IMR-90 (cell line): ENCODE results near the gene BPIFA1. TPM values are rescaled to one million over a fixed set of nuclear protein-coding genes. Genes with fewer than 3 reads are reported as not detected.

Source experiments
- ATAC-seq: fragments of 200-7000 bp; cut with Tn5 transposase; 2 replicates; pipeline ENCODE4 v1.9.1; 2020; ENCODE audit warnings: low read depth, mild to moderate bottlenecking, moderate library complexity
- BruUV-seq: library from RNA; stranded (reverse); fragments of 400-500 nt; replicated peaks from 2 replicates; lab custom pipeline; 2021; lab: Mats Ljungman, UMichigan
- CTCF ChIA-PET: fragments of 300-600 bp; formaldehyde crosslinking; extraction: SDS; loops from one replicate; lab custom pipeline; 2021; ENCODE audit warnings: antibody characterized with exemption; lab: Yijun Ruan, JAX
- POLR2A ChIA-PET: fragments of 300-600 bp; sonication (Branson Sonifier 250); formaldehyde crosslinking; loops from one replicate; lab custom pipeline; 2022; ENCODE audit warnings: antibody characterized with exemption; ENCODE audit not compliant: unreplicated experiment; lab: Charles Lee
- DNase-seq: peaks from one replicate; pipeline ENCODE4 v3.0.0; 2013
- H2AFZ ChIP-seq: replicated peaks from 2 replicates; pipeline ENCODE3; 2013; ENCODE audit warnings: low read length, mild to moderate bottlenecking; ENCODE audit not compliant: poor library complexity
- H2AK5ac ChIP-seq: 2 replicates; pipeline ENCODE4 v1.6.1; 2013; ENCODE audit warnings: low read depth, low read length, inconsistent platforms
- H2AK9ac ChIP-seq: replicated peaks from 2 replicates; pipeline ENCODE3; 2013; ENCODE audit warnings: mild to moderate bottlenecking, low read depth, low read length, moderate library complexity; ENCODE audit not compliant: poor library complexity
- H2BK120ac ChIP-seq: 2 replicates; pipeline ENCODE4 v1.6.1; 2013; ENCODE audit warnings: low read depth, low read length, inconsistent platforms
- H2BK15ac ChIP-seq: 3 replicates; pipeline ENCODE4 v1.6.1; 2013; ENCODE audit warnings: low read depth, low read length, inconsistent platforms
- H2BK20ac ChIP-seq: 2 replicates; pipeline ENCODE4 v1.6.1; 2013; ENCODE audit warnings: low read depth, mild to moderate bottlenecking, inconsistent platforms, low read length, moderate library complexity
- H2BK5ac ChIP-seq: 2 replicates; pipeline ENCODE4 v1.6.1; 2013; ENCODE audit warnings: mild to moderate bottlenecking, low read depth, low read length, inconsistent platforms; ENCODE audit not compliant: poor library complexity, severe bottlenecking
- H3K14ac ChIP-seq: replicated peaks from 2 replicates; pipeline ENCODE4 v1.6.1; 2013; ENCODE audit warnings: low read depth, low read length, inconsistent platforms
- H3K18ac ChIP-seq: 2 replicates; pipeline ENCODE4 v1.6.1; 2013; ENCODE audit warnings: low read depth, low read length, control low read depth
- H3K23ac ChIP-seq: 2 replicates; pipeline ENCODE4 v1.6.1; 2013; ENCODE audit warnings: low read depth, low read length, inconsistent platforms
- H3K27ac ChIP-seq: 2 replicates; pipeline ENCODE4 v1.5.1; 2013; ENCODE audit warnings: mild to moderate bottlenecking, control low read depth, low read length; ENCODE audit not compliant: insufficient read depth
- H3K27me3 ChIP-seq: 2 replicates; pipeline ENCODE4 v1.6.1; 2013; ENCODE audit warnings: low read length; ENCODE audit not compliant: control insufficient read depth, insufficient read depth
- H3K36me3 ChIP-seq: 2 replicates; pipeline ENCODE4 v1.6.1; 2013; ENCODE audit warnings: low read length, mixed read lengths; ENCODE audit not compliant: control insufficient read depth, insufficient read depth
- H3K4ac ChIP-seq: 2 replicates; pipeline ENCODE4 v1.6.1; 2013; ENCODE audit warnings: low read depth, low read length, inconsistent platforms
- H3K4me1 ChIP-seq: 2 replicates; pipeline ENCODE4 v1.6.1; 2013; ENCODE audit warnings: low read length, mixed read lengths; ENCODE audit not compliant: control insufficient read depth, insufficient read depth
- H3K4me2 ChIP-seq: 2 replicates; pipeline ENCODE4 v1.6.1; 2013; ENCODE audit warnings: low read depth, mild to moderate bottlenecking, control low read depth, low read length, moderate library complexity
- H3K4me3 ChIP-seq: 2 replicates; pipeline ENCODE4 v1.5.1; 2013; ENCODE audit warnings: low read depth, mild to moderate bottlenecking, control low read depth, low read length, moderate library complexity; ENCODE audit not compliant: insufficient read depth
- H3K56ac ChIP-seq: 2 replicates; pipeline ENCODE4 v1.6.1; 2013; ENCODE audit warnings: low read length, inconsistent platforms; ENCODE audit not compliant: insufficient read depth; ENCODE audit errors: extremely low read depth
- H3K79me1 ChIP-seq, 2 experiments: 2 replicates each; pipeline ENCODE4 v1.6.1; 2013; ENCODE audit warnings: low read length in 2 of 2, inconsistent platforms in 1 of 2, low read depth in 1 of 2
- H3K9ac ChIP-seq: 2 replicates; pipeline ENCODE4 v1.6.1; 2013; ENCODE audit warnings: low read depth, low read length, control low read depth
- H3K9me1 ChIP-seq: 2 replicates; pipeline ENCODE4 v1.6.1; 2013; ENCODE audit warnings: low read length, inconsistent platforms; ENCODE audit not compliant: insufficient read depth
- H3K9me3 ChIP-seq: 2 replicates; pipeline ENCODE4 v1.6.1; 2013; ENCODE audit warnings: low read length; ENCODE audit not compliant: control insufficient read depth, insufficient read depth
- H4K20me1 ChIP-seq: 2 replicates; pipeline ENCODE4 v1.6.1; 2013; ENCODE audit warnings: low read length, inconsistent platforms; ENCODE audit not compliant: insufficient read depth
- H4K5ac ChIP-seq: 2 replicates; pipeline ENCODE4 v1.6.1; 2013; ENCODE audit warnings: mild to moderate bottlenecking, low read depth, low read length, control low read depth
- H4K8ac ChIP-seq, 2 experiments: 2 replicates each; pipeline ENCODE4 v1.6.1; 2013; ENCODE audit warnings: low read depth in 2 of 2, low read length in 2 of 2, control low read depth in 1 of 2, inconsistent platforms in 1 of 2
- H4K91ac ChIP-seq: 2 replicates; pipeline ENCODE4 v1.6.1; 2013; ENCODE audit warnings: low read depth, low read length, inconsistent platforms; ENCODE audit not compliant: insufficient read depth
- MAFK ChIP-seq: IDR thresholded peaks from 2 replicates; pipeline ENCODE4 v1.6.1; 2012; ENCODE audit warnings: low read depth, low read length, improper control_type of control experiment
- MXI1 ChIP-seq: IDR thresholded peaks from 2 replicates; pipeline ENCODE4 v1.6.1; 2012; ENCODE audit warnings: low read depth, mild to moderate bottlenecking, low read length, moderate library complexity, borderline replicate concordance
- NFE2L2 ChIP-seq: fragments of 150-350 bp; IDR thresholded peaks from 2 replicates; pipeline ENCODE4 v1.6.1; 2016; ENCODE audit warnings: low read depth, mild to moderate bottlenecking, low read length
- RCOR1 ChIP-seq: IDR thresholded peaks from 2 replicates; pipeline ENCODE4 v1.6.1; 2012; ENCODE audit warnings: mild to moderate bottlenecking, low read length, improper control_type of control experiment; ENCODE audit not compliant: insufficient replicate concordance
- WGBS, 2 experiments: methylation state at CpG; one replicate each; pipeline versions ENCODE4 v1.1.5 to v1.1.7; 2013; ENCODE audit warnings: missing lambda C conversion rate in 2 of 2; ENCODE audit not compliant: insufficient read length in 1 of 2; ENCODE audit errors: extremely low coverage in 2 of 2; 5-methylcytosine and 5-hydroxymethylcytosine counted together
- dilution Hi-C: fragments of 300-500 bp; cut with HindIII; formaldehyde crosslinking; loops from one replicate; pipeline ENCODE4 v1.14.3; 2018; ENCODE audit warnings: low sequenced_read_pairs; ENCODE audit not compliant: unreplicated experiment
- in situ Hi-C: fragments of 300-500 bp; cut with MboI; formaldehyde crosslinking; loops from 3 replicates; pipeline ENCODE4 v1.14.3; 2019; ENCODE audit warnings: low sequenced_read_pairs, inconsistent platforms, mixed read lengths
- intact Hi-C: fragments of 100-400 bp; cut with micrococcal nuclease; formaldehyde crosslinking; loops from 2 replicates; pipeline ENCODE4 v1.10.0; 2022
- polyA plus RNA-seq, 3 experiments: library from polyadenylated mRNA; depleted of rRNA; stranded (reverse); fragments of >200 nt; gene quantifications; 2 replicates each; pipeline ENCODE4 v1.2.3, GENCODE V29; 2012; ENCODE audit warnings: low replicate concordance in 1 of 3
- total RNA-seq: library from RNA; depleted of rRNA; stranded (reverse); fragments of >200 nt; gene quantifications from 2 replicates; pipeline ENCODE4 v1.2.3, GENCODE V29; 2012

BPIFA1 gene
- total and polyA plus RNA-seq, 2 of the 4 experiments (the other 2 are of a cell fraction) = not detected

DNA sequence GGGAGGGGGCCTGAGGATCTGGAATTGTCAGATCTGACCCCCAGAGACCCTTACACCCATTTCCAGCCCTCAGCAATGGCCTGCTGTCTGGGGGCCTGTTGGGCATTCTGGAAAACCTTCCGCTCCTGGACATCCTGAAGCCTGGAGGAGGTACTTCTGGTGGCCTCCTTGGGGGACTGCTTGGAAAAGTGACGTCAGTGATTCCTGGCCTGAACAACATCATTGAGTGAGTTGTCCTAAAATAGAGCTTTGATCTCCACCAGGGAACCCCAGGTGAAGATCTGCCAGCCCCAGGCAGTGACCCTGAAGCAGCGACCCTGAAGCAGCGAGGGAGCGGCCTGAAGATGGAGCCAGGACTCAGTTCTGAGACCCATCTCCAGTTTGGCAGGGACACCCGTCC lies 2.2 kb downstream of the BPIFA1 start:
- no peaks in the 10 kb centered on the region for H3K4me1 ChIP-seq
- no peaks in the 10 kb centered on the region for H4K20me1 ChIP-seq
- ATAC-seq (no peak), DNase-seq (no peak)
- no peak overlapping the region for H3K27ac ChIP-seq
- no peak overlapping the region for H2AK5ac ChIP-seq
- no peak overlapping the region for H3K23ac ChIP-seq
- no peak overlapping the region for H2AK9ac ChIP-seq
- POLR2A ChIA-PET = no interaction called here
- H3K36me3 ChIP-seq = no peaks in the 10 kb centered on the region
- H4K5ac ChIP-seq = no peak overlapping the region
- TF ChIP-seq MXI1 = no peak
- TF ChIP-seq RCOR1 = no peak
- TF ChIP-seq NFE2L2 = no peak
- no peak for TF ChIP-seq MAFK
- H3K4me2 ChIP-seq = no peak overlapping the region
- H3K27me3 ChIP-seq = peaks cover 3% of the 10 kb centered on the region
- H3K4me3 ChIP-seq = no peak overlapping the region
- no peak overlapping the region for H2BK20ac ChIP-seq
- no peak overlapping the region for H3K4ac ChIP-seq
- H3K79me1 ChIP-seq = no peaks in the 10 kb centered on the region
- H3K18ac ChIP-seq = no peak overlapping the region
- H4K8ac ChIP-seq = no peak overlapping the region
- intact Hi-C loops (no loop called here), in situ Hi-C loops (no loop called here), dilution Hi-C loops (no loop called here)
- no peak overlapping the region for H2AFZ ChIP-seq
- CTCF ChIA-PET = no interaction called here
- H4K91ac ChIP-seq = no peak overlapping the region
- 33% methylated on average over 1 of the region's 6 CpGs; no CpG with 5 or more reads in 1 of the 2 experiments for WGBS, 2 experiments
- H3K56ac ChIP-seq = no peak overlapping the region
- no peaks in the 10 kb centered on the region for H3K9me3 ChIP-seq
- no peak overlapping the region for H2BK5ac ChIP-seq
- H2BK15ac ChIP-seq = no peak overlapping the region
- BruUV-seq = no TSS peak
- no peak overlapping the region for H3K9ac ChIP-seq
- H2BK120ac ChIP-seq = no peak overlapping the region
- H3K14ac ChIP-seq = no peak overlapping the region
- H3K9me1 ChIP-seq = no peaks in the 10 kb centered on the region
